ENCODE results near the gene KRTAP4-2. TPM values are rescaled to one million over a fixed set of nuclear protein-coding genes. Genes with fewer than 3 reads are reported as not detected.
"Not testable (repeated sequence)": the region's sequence is repeated elsewhere in the genome, so short reads cannot be mapped to it uniquely, and the experiment has no call there.

The KRTAP4-2 gene
- total RNA-seq, 1 donor from 2014 or later, result not detected

GRCh38 chr17:41212524-41213169 is 34.6 kb upstream of the KRTAP4-2 start:
- TF ChIP-seq CTCF (IDR thresholded peaks at IDR 0.05; ENCODE audit: partially characterized antibody, unreplicated experiment), result no peak
- Mint-ChIP-seq H3K36me3 (ENCODE audit: unreplicated experiment) (no peaks in the 10 kb centered on the region), H3K4me1 (ENCODE audit: low read depth, unreplicated experiment) (peaks cover 2% of the 10 kb centered on the region), H3K27ac (ENCODE audit: unreplicated experiment) (peak overlapping the region; percentile 12), H3K4me3 (ENCODE audit: unreplicated experiment) (no peak overlapping the region), H3K27me3 (ENCODE audit: unreplicated experiment) (peaks cover 6% of the 10 kb centered on the region), H3K9me3 (ENCODE audit: unreplicated experiment) (peaks cover 3% of the 10 kb centered on the region)
- peak; percentile 17 for DNase-seq

- peaks cover 3% of the 10 kb centered on the region for H3K9me3 Mint-ChIP-seq (ENCODE audit: unreplicated experiment)
- peaks cover 6% of the 10 kb centered on the region for H3K27me3 Mint-ChIP-seq (ENCODE audit: unreplicated experiment)
- TF ChIP-seq CTCF (IDR thresholded peaks at IDR 0.05; ENCODE audit: partially characterized antibody, unreplicated experiment), result no peak
- peaks cover 2% of the 10 kb centered on the region for H3K4me1 Mint-ChIP-seq (ENCODE audit: low read depth, unreplicated experiment)
- no peak overlapping the region for H3K27ac Mint-ChIP-seq (ENCODE audit: unreplicated experiment)
- H3K36me3 Mint-ChIP-seq (ENCODE audit: unreplicated experiment), result no peaks in the 10 kb centered on the region
- H3K4me3 Mint-ChIP-seq (ENCODE audit: unreplicated experiment), result no peak overlapping the region
- DNase-seq, result no peak
These were observed 33.9 kb upstream of the KRTAP4-2 start for GRCh38 chr17:41211845-41212466.

GRCh38 chr17:41199421-41200078 is 21.5 kb upstream of the KRTAP4-2 start:
- H3K27ac Mint-ChIP-seq (ENCODE audit: unreplicated experiment), result no peak overlapping the region
- H3K27me3 Mint-ChIP-seq (ENCODE audit: unreplicated experiment), result no peaks in the 10 kb centered on the region
- no peak for DNase-seq
- peaks cover 5% of the 10 kb centered on the region for H3K36me3 Mint-ChIP-seq (ENCODE audit: unreplicated experiment)
- H3K9me3 Mint-ChIP-seq (ENCODE audit: unreplicated experiment), result peaks cover 4% of the 10 kb centered on the region
- TF ChIP-seq CTCF (IDR thresholded peaks at IDR 0.05; ENCODE audit: partially characterized antibody, unreplicated experiment), result no peak
- H3K4me3 Mint-ChIP-seq (ENCODE audit: unreplicated experiment), result no peak overlapping the region
- H3K4me1 Mint-ChIP-seq (ENCODE audit: low read depth, unreplicated experiment), result no peaks in the 10 kb centered on the region

- H3K36me3 Mint-ChIP-seq (ENCODE audit: unreplicated experiment), result peaks cover 5% of the 10 kb centered on the region
- peaks cover 2% of the 10 kb centered on the region for H3K27me3 Mint-ChIP-seq (ENCODE audit: unreplicated experiment)
- H3K4me1 Mint-ChIP-seq (ENCODE audit: low read depth, unreplicated experiment), result no peaks in the 10 kb centered on the region
- DNase-seq, result no peak
- no peak overlapping the region for H3K4me3 Mint-ChIP-seq (ENCODE audit: unreplicated experiment)
- no peak overlapping the region for H3K27ac Mint-ChIP-seq (ENCODE audit: unreplicated experiment)
- TF ChIP-seq CTCF (IDR thresholded peaks at IDR 0.05; ENCODE audit: partially characterized antibody, unreplicated experiment), result no peak
- H3K9me3 Mint-ChIP-seq (ENCODE audit: unreplicated experiment), result peaks cover 4% of the 10 kb centered on the region
These were observed 18.0 kb upstream of the KRTAP4-2 start for GRCh38 chr17:41196068-41196467.

- H3K9me3 Mint-ChIP-seq (ENCODE audit: unreplicated experiment), result peaks cover 8% of the 10 kb centered on the region
- no peak for TF ChIP-seq CTCF (IDR thresholded peaks at IDR 0.05; ENCODE audit: partially characterized antibody, unreplicated experiment)
These were observed 12.3 kb upstream of the KRTAP4-2 start for GRCh38 chr17:41190328-41190727.

GRCh38 chr17:41189837-41190318 is 11.9 kb upstream of the KRTAP4-2 start, which contains the start of gene KRTAP9-1:
KRTAP9-1 (plus strand) TSS chr17:41189887; CDS start chr17:41189887, 0 bp downstream.
- H3K27ac Mint-ChIP-seq (ENCODE audit: unreplicated experiment); H3K27me3 Mint-ChIP-seq (ENCODE audit: unreplicated experiment); H3K4me1 Mint-ChIP-seq (ENCODE audit: low read depth, unreplicated experiment); DNase-seq; H3K9me3 Mint-ChIP-seq (ENCODE audit: unreplicated experiment); H3K4me3 Mint-ChIP-seq (ENCODE audit: unreplicated experiment); H3K36me3 Mint-ChIP-seq (ENCODE audit: unreplicated experiment): not testable (repeated sequence)

More at GRCh38 chr17:41190328-41190727, 12.3 kb upstream of the KRTAP4-2 start:
- no peak overlapping the region for H3K4me3 Mint-ChIP-seq (ENCODE audit: unreplicated experiment)
- H3K27me3 Mint-ChIP-seq (ENCODE audit: unreplicated experiment), result peaks cover 6% of the 10 kb centered on the region
- no peak for DNase-seq
- peaks cover 1% of the 10 kb centered on the region for H3K4me1 Mint-ChIP-seq (ENCODE audit: low read depth, unreplicated experiment)
- H3K27ac Mint-ChIP-seq (ENCODE audit: unreplicated experiment), result no peak overlapping the region
- peaks cover 5% of the 10 kb centered on the region for H3K36me3 Mint-ChIP-seq (ENCODE audit: unreplicated experiment)

Data from glutamatergic neuron (in vitro differentiated cells).